HFFc6 (cell line): Measurements from ENCODE around the gene CDHR1. TPM values are rescaled to one million over a fixed set of nuclear protein-coding genes. Genes with fewer than 3 reads are reported as not detected.

Experiments used
- DNase-seq: peaks from one replicate; pipeline ENCODE4 v3.0.0-alpha.2; 2018
- H3K27ac Mint-ChIP-seq: 2 replicates; pipeline ENCODE4 v1.8.0; 2020; ENCODE audit warnings: mild to moderate bottlenecking, mixed read lengths
- H3K27me3 Mint-ChIP-seq: 2 replicates; pipeline ENCODE4 v1.8.0; 2021; ENCODE audit warnings: mild to moderate bottlenecking, moderate library complexity, mixed read lengths; ENCODE audit not compliant: insufficient read depth
- H3K36me3 Mint-ChIP-seq: 2 replicates; pipeline ENCODE4 v1.8.0; 2021; ENCODE audit warnings: low read depth, mixed read lengths
- H3K4me1 Mint-ChIP-seq: 2 replicates; pipeline ENCODE4 v1.8.0; 2020; ENCODE audit warnings: low read depth, mixed read lengths
- H3K4me3 Mint-ChIP-seq: 2 replicates; pipeline ENCODE4 v1.8.0; 2020; ENCODE audit warnings: mild to moderate bottlenecking, moderate library complexity, mixed read lengths
- H3K9me3 Mint-ChIP-seq: 2 replicates; pipeline ENCODE4 v1.8.0; 2020; ENCODE audit warnings: mild to moderate bottlenecking, mixed read lengths
- total RNA-seq, 6 experiments: library from RNA; stranded (reverse); fragmentation: NEBNext Ultra II Directional; extraction: Animal tissue kit (Norgen Biotek cat#: 25700); gene quantifications; 2 replicates in 1 of 6; 3 replicates in 5 of 6; pipeline ENCODE4 v1.2.3, GENCODE V29; 2021
- TF ChIP-seq, protein P1 (sequence below): fragments of 200-600 bp; sonication (generic); IDR thresholded peaks from 2 replicates; pipeline ENCODE4 v1.5.0; 2021; ENCODE audit warnings: antibody characterized with exemption, mild to moderate bottlenecking

CDHR1 gene
- total RNA-seq, 6 experiments from 2014 or later = not detected

GRCh38 chr10:84193327-84193726 is 1.0 kb upstream of the CDHR1 start:
- no peak overlapping the region for H3K27ac Mint-ChIP-seq
- H3K4me1 Mint-ChIP-seq = no peaks in the 10 kb centered on the region
- H3K9me3 Mint-ChIP-seq = no peaks in the 10 kb centered on the region
- no peaks in the 10 kb centered on the region for H3K36me3 Mint-ChIP-seq
- H3K4me3 Mint-ChIP-seq = no peak overlapping the region
- peaks cover 30% of the 10 kb centered on the region for H3K27me3 Mint-ChIP-seq
- TF ChIP-seq, protein P1, sequence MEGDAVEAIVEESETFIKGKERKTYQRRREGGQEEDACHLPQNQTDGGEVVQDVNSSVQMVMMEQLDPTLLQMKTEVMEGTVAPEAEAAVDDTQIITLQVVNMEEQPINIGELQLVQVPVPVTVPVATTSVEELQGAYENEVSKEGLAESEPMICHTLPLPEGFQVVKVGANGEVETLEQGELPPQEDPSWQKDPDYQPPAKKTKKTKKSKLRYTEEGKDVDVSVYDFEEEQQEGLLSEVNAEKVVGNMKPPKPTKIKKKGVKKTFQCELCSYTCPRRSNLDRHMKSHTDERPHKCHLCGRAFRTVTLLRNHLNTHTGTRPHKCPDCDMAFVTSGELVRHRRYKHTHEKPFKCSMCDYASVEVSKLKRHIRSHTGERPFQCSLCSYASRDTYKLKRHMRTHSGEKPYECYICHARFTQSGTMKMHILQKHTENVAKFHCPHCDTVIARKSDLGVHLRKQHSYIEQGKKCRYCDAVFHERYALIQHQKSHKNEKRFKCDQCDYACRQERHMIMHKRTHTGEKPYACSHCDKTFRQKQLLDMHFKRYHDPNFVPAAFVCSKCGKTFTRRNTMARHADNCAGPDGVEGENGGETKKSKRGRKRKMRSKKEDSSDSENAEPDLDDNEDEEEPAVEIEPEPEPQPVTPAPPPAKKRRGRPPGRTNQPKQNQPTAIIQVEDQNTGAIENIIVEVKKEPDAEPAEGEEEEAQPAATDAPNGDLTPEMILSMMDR = no peak
- DNase-seq = no peak

DNA sequence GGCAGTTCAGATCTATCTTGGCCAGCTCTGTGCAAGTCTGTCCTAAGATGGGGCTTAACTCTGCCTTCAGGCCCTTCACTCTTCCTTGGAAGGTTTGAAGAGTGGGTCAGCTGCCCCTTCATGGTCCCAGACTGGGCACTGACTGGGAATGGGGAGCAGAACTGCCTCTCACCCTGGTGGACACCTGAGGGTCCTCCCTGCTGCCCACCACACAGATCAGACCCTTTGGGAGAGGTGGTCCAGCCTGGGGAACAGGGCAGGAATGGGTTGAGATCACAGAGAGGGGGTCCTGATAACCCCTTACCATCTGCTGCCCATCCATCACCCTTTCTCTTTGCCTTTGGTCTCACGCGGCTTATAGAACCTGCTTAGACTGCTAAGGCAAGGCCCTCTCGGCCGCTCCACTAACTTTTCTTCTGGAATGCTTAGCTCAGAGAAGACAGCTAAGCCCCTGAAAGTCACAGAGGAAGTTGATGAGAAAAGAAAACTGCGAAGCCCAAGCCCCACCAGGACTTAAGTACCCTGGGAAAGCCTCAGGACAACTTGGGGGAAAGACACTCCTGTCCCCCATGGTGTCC is 402 bp upstream of the CDHR1 start:
- Mint-ChIP-seq H3K9me3 (no peaks in the 10 kb centered on the region), H3K4me1 (no peaks in the 10 kb centered on the region), H3K4me3 (no peak overlapping the region), H3K36me3 (no peaks in the 10 kb centered on the region), H3K27ac (no peak overlapping the region), H3K27me3 (peaks cover 32% of the 10 kb centered on the region)
- TF ChIP-seq, protein P1 = no peak
- no peak for DNase-seq

DNA sequence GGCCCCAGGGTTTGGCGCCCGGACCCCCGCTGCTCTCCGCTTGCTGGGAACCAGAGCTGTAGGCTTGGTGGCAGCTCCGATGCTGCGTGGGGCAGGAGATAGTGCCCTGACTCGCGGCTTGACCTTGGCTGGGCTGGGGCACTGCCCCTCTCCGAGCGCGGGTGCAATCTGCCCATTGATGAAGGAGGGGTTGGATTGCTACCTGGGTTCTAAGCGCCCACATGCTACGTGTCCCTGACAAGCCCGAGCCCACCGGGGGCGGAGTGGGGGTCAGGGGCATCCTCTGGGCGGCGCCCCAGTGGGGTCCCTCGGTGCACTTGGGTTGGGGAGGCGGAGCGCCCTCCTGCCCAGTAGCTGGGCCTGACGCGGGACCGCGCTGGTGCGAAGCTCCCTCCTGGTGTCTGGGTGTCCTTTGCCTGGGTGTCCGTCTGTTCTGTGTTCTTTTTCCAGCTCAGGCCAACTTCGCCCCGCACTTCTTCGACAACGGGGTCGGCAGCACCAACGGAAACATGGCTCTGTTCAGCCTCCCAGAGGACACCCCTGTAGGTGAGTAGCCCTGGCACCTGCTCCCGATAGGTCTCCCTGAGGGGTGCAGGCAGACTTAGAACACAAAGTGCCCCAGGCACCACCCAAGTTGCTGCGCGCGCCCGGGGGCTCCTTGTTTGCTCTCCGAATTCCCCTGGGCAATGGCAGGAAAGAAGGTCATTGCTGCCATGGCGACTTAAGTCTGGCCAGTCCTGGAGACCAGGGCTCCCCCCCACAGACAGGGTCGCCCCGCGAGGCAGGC is 900 bp downstream of the CDHR1 start:
- Mint-ChIP-seq H3K27ac (no peak overlapping the region), H3K27me3 (peaks cover 38% of the 10 kb centered on the region), H3K4me1 (no peaks in the 10 kb centered on the region), H3K9me3 (no peaks in the 10 kb centered on the region), H3K36me3 (no peaks in the 10 kb centered on the region), H3K4me3 (no peak overlapping the region)
- no peak for DNase-seq
- TF ChIP-seq, protein P1 = no peak

- Mint-ChIP-seq H3K9me3 (no peaks in the 10 kb centered on the region), H3K4me1 (no peaks in the 10 kb centered on the region), H3K4me3 (no peak overlapping the region), H3K27ac (no peak overlapping the region), H3K27me3 (peaks cover 38% of the 10 kb centered on the region), H3K36me3 (no peaks in the 10 kb centered on the region)
- TF ChIP-seq, protein P1 = no peak
- DNase-seq = no peak
These were observed 1.7 kb downstream of the CDHR1 start for GRCh38 chr10:84196083-84196482.

- DNase-seq = no peak
- H3K27me3 Mint-ChIP-seq = peaks cover 37% of the 10 kb centered on the region
- TF ChIP-seq, protein P1 = no peak
- no peaks in the 10 kb centered on the region for H3K9me3 Mint-ChIP-seq
- H3K36me3 Mint-ChIP-seq = no peaks in the 10 kb centered on the region
- H3K4me3 Mint-ChIP-seq = no peak overlapping the region
- H3K27ac Mint-ChIP-seq = no peak overlapping the region
- H3K4me1 Mint-ChIP-seq = no peaks in the 10 kb centered on the region
These were observed 2.6 kb downstream of the CDHR1 start for GRCh38 chr10:84196941-84197340.
